Measurements from ENCODE around the gene KLHL36.
A peak's percentile ranks its signal among the peaks of the same experiment; 100 is the strongest.

Gene KLHL36

DNA sequence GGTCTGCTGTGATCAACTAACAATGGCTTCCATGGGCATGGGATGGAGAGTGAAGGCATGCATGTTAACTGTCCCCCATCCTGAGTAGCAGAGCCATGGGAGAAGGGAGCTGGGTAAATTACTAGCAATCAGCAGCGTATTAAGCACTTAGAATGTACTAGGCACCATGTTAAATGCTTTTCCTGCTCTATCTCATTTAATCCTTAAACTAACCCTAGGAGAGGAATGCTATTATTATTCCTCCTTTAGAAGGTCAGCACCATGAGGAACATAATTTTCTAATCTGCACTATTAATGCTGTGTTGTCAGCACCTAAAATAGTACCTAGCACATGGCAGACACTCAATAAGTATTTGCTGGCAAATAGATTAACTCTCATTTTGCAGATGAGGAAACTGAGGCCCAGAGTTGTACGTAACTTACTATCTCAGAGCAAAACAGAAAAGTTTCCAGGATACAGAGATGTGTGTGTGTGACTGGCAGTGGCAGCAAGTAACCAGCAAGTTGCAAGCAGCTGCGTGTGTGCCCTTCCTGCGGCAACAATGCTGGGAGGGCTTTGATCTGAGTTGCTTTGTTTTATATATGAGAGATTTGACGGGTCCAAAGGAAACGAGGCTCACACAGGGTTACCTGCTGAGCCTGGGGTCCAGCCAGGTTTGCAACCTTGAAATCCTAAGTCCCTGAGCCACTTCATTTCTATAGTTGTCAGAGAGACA is 6.5 kb upstream of the KLHL36 start:
- H3K36me3 ChIP-seq (ENCODE audit: insufficient read depth, low read length), result no peaks in the 10 kb centered on the region
- no peak for TF ChIP-seq EZH2phosphoT487 (IDR thresholded peaks at IDR 0.05; ENCODE audit: borderline replicate concordance)
- TF ChIP-seq, protein P1, sequence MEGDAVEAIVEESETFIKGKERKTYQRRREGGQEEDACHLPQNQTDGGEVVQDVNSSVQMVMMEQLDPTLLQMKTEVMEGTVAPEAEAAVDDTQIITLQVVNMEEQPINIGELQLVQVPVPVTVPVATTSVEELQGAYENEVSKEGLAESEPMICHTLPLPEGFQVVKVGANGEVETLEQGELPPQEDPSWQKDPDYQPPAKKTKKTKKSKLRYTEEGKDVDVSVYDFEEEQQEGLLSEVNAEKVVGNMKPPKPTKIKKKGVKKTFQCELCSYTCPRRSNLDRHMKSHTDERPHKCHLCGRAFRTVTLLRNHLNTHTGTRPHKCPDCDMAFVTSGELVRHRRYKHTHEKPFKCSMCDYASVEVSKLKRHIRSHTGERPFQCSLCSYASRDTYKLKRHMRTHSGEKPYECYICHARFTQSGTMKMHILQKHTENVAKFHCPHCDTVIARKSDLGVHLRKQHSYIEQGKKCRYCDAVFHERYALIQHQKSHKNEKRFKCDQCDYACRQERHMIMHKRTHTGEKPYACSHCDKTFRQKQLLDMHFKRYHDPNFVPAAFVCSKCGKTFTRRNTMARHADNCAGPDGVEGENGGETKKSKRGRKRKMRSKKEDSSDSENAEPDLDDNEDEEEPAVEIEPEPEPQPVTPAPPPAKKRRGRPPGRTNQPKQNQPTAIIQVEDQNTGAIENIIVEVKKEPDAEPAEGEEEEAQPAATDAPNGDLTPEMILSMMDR (conservative IDR thresholded peaks at IDR 0.05; ENCODE audit: low read length), result no peak
- no peaks in the 10 kb centered on the region for H4K20me1 ChIP-seq (ENCODE audit: insufficient read depth, low read length, poor library complexity, severe bottlenecking)
- H3K9ac ChIP-seq (ENCODE audit: low read depth, low read length, poor library complexity, severe bottlenecking), result peak overlapping the region; percentile 72
- peak overlapping the region; percentile 76 for H2AFZ ChIP-seq (ENCODE audit: low read length)
- no peaks in the 10 kb centered on the region for H3K79me2 ChIP-seq (ENCODE audit: insufficient read depth, low read length)
- peaks cover 30% of the 10 kb centered on the region for H3K4me1 ChIP-seq (ENCODE audit: insufficient read depth, low read length, poor library complexity, severe bottlenecking)
- H3K4me2 ChIP-seq (ENCODE audit: low read depth, low read length, poor library complexity, severe bottlenecking), result peak overlapping the region; percentile 86
- H3K9me3 ChIP-seq (ENCODE audit: insufficient read depth, low read depth, low read length), result no peaks in the 10 kb centered on the region
- H3F3A ChIP-seq (ENCODE audit: low read depth), result no peaks in the 10 kb centered on the region
- no peaks in the 10 kb centered on the region for H3K9me2 ChIP-seq (replicated peaks; ENCODE audit: low read depth, low read length)
- no peaks in the 10 kb centered on the region for H3K27me3 ChIP-seq (ENCODE audit: insufficient read depth, low read length, poor library complexity, severe bottlenecking)
- peak overlapping the region; percentile 66 for H3K4me3 ChIP-seq (ENCODE audit: low read length, poor library complexity, severe bottlenecking)

DNA sequence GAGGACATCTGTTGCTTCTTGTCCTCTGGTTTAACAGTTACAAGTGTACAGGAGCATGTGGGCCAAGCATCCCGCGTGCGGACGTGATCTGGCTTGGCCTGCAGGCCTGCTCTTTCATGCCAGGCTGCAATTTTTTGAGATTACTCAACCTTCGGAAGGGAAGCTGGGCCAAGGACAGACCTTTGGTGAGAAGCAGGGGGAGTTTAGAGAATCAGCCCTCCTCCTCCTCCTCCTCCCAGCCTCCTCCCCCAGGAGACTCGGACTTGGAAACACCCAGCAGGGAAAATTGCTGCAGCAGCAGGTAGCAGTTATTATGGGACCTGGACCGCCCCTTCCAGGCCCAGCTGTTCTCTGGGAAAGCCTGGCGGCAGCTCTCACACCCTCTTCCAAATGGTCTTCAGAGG is 5.1 kb upstream of the KLHL36 start:
- TF ChIP-seq, protein P1 (conservative IDR thresholded peaks at IDR 0.05; ENCODE audit: low read length), result no peak
- no peak for TF ChIP-seq EZH2phosphoT487 (IDR thresholded peaks at IDR 0.05; ENCODE audit: borderline replicate concordance)
- Histone ChIP-seq H3K27me3 (ENCODE audit: insufficient read depth, low read length, poor library complexity, severe bottlenecking) (no peaks in the 10 kb centered on the region), H3K4me1 (ENCODE audit: insufficient read depth, low read length, poor library complexity, severe bottlenecking) (peaks cover 35% of the 10 kb centered on the region), H3K79me2 (ENCODE audit: insufficient read depth, low read length) (no peaks in the 10 kb centered on the region), H3K9ac (ENCODE audit: low read depth, low read length, poor library complexity, severe bottlenecking) (no peak overlapping the region), H2AFZ (ENCODE audit: low read length) (no peak overlapping the region), H3K4me3 (ENCODE audit: low read length, poor library complexity, severe bottlenecking) (no peak overlapping the region), H3F3A (ENCODE audit: low read depth) (no peaks in the 10 kb centered on the region), H3K36me3 (ENCODE audit: insufficient read depth, low read length) (no peaks in the 10 kb centered on the region), H3K9me3 (ENCODE audit: insufficient read depth, low read depth, low read length) (no peaks in the 10 kb centered on the region), H3K4me2 (ENCODE audit: low read depth, low read length, poor library complexity, severe bottlenecking) (no peak overlapping the region), H3K9me2 (replicated peaks; ENCODE audit: low read depth, low read length) (no peaks in the 10 kb centered on the region), H4K20me1 (ENCODE audit: insufficient read depth, low read length, poor library complexity, severe bottlenecking) (no peaks in the 10 kb centered on the region)

DNA sequence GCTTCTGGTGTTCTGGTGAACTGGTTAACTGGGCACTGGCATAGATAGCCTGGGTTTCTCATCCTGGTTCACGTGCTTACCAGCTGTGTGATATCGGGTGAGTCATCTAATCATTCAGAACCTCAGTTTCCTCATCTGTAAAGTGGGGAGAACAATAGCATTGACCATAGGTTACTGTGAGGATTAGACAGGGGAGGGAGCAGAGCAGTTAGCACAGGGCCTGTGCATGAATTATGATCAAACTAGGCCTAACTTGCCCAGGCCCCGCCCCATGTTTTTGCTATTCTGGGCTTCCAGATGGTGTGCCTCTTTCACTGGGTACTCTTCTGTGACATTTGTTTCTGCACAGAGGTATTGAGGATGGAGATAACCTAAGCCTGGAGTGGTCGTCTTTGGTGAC is 4.6 kb upstream of the KLHL36 start:
- Histone ChIP-seq H3K9me3 (ENCODE audit: insufficient read depth, low read depth, low read length) (no peaks in the 10 kb centered on the region), H3F3A (ENCODE audit: low read depth) (no peaks in the 10 kb centered on the region), H3K9ac (ENCODE audit: low read depth, low read length, poor library complexity, severe bottlenecking) (no peak overlapping the region), H3K4me3 (ENCODE audit: low read length, poor library complexity, severe bottlenecking) (no peak overlapping the region), H3K9me2 (replicated peaks; ENCODE audit: low read depth, low read length) (no peaks in the 10 kb centered on the region), H3K79me2 (ENCODE audit: insufficient read depth, low read length) (no peaks in the 10 kb centered on the region), H3K4me2 (ENCODE audit: low read depth, low read length, poor library complexity, severe bottlenecking) (no peak overlapping the region), H3K36me3 (ENCODE audit: insufficient read depth, low read length) (no peaks in the 10 kb centered on the region), H2AFZ (ENCODE audit: low read length) (no peak overlapping the region), H3K27me3 (ENCODE audit: insufficient read depth, low read length, poor library complexity, severe bottlenecking) (no peaks in the 10 kb centered on the region), H3K4me1 (ENCODE audit: insufficient read depth, low read length, poor library complexity, severe bottlenecking) (peaks cover 35% of the 10 kb centered on the region), H4K20me1 (ENCODE audit: insufficient read depth, low read length, poor library complexity, severe bottlenecking) (no peaks in the 10 kb centered on the region)
- no peak for TF ChIP-seq EZH2phosphoT487 (IDR thresholded peaks at IDR 0.05; ENCODE audit: borderline replicate concordance)
- TF ChIP-seq, protein P1 (conservative IDR thresholded peaks at IDR 0.05; ENCODE audit: low read length), result no peak

Data from Loucy (cell line).